Upper lobe of left lung (tissue), 4 donors: ENCODE results near the gene RPRD1B.

ENCODE experiments used
- CTCF ChIP-seq, 6 experiments: fragments of 450-650 bp in 4 of 6; fragments of 200-600 bp in 2 of 6; sonication (generic) in 2 of 6; IDR thresholded peaks; one replicate each; pipeline ENCODE4 v1.5.1; 2016 to 2019; ENCODE audit warnings: antibody characterized with exemption in 6 of 6
- POLR2A ChIP-seq, 4 donors: fragments of 450-650 bp; IDR thresholded peaks; one replicate each; pipeline ENCODE4 v1.5.1; 2016 to 2017; ENCODE audit warnings: antibody characterized with exemption in 4 of 4, mild to moderate bottlenecking in 2 of 4
- POLR2AphosphoS5 ChIP-seq, 2 donors: sonication (generic); formaldehyde crosslinking; IDR thresholded peaks; one replicate each; pipeline ENCODE4 v1.5.1; 2017; ENCODE audit warnings: antibody characterized with exemption in 2 of 2

DNA sequence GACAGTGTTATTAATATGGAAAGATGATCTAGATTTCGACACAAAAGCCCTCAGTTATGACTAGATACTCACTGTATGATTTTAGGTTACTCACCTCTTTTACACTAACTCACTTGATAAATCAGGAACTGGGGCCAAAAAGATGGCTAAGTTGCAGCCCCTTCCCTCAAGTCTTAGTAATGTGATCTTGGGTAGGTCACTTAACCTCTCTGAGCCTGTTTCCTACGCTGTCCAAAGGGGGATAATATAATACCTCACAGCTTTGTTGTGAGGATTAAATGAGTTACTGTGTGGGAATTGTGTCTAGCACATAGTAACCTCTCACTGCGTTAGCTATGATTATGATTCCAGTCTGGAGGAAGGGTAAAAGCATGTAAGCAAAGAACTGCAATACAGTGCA is 1.6 kb upstream of the RPRD1B start:
- TF ChIP-seq POLR2AphosphoS5 (IDR thresholded peaks at IDR 0.05) (no peak), CTCF (IDR thresholded peaks at IDR 0.05) (no peak), POLR2A (IDR thresholded peaks at IDR 0.05) (no peak)
